Stimulated activated CD8-positive, alpha-beta memory T cell treated with anti-CD3 and anti-CD28 coated beads, Interleukin-15, amount 100 ng/mL, for 1 hour (primary cell): ENCODE results near the gene EED.
A peak's percentile ranks its signal among the peaks of the same experiment; 100 is the strongest.
"Not testable (repeated sequence)": the region's sequence is repeated elsewhere in the genome, so short reads cannot be mapped to it uniquely, and the experiment has no call there.

Experiments
- DNase-seq: peaks from one replicate; pipeline ENCODE4 v3.0.0-alpha.2; 2020; ENCODE audit warnings: low read depth

EED gene

DNA sequence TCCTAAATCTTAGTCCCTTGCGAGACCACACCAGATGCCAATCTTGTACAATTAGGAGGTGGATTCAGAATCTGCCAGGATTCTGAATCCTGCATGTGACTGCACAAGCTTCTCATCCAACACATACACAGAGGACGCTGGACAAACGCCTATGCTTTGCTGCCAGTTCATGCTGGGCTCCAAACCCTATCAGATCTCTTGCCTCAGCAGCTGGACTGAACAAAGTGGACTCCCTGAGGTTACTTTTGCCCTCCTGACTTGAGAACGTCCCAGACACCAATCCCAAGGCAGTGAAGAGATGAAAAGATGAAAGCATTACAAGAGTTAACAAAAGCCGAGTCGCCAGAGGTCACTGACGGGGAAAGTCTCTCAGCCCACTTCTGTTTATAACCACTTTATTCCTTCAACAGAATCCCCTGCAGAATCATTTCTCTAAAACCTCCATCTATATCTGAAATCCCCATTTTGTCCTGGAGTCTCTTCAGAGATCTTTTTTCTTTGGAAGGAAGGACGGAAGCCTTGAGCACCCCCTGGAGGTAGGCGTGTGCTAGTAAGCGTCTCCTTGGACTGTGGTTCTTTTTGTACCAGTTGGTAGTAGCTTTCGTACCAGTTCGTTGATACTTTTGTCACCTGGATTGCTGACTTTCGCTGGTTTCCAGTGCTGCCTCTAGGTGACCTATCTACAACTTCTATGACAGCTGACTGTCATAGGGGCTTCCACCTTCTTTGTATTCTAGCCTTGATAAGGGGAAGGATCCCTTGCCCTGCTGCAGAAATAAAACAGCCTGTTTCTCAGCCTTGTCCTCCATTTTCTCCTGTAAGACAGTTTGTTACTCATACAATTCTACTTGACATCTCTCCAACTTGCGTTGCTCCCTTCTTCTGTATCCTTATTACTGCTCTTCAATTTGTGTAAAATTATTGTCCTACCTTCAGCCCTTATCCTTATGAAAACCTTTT, 26.1 kb upstream of the EED start:
- peak; percentile 30 for DNase-seq

DNA sequence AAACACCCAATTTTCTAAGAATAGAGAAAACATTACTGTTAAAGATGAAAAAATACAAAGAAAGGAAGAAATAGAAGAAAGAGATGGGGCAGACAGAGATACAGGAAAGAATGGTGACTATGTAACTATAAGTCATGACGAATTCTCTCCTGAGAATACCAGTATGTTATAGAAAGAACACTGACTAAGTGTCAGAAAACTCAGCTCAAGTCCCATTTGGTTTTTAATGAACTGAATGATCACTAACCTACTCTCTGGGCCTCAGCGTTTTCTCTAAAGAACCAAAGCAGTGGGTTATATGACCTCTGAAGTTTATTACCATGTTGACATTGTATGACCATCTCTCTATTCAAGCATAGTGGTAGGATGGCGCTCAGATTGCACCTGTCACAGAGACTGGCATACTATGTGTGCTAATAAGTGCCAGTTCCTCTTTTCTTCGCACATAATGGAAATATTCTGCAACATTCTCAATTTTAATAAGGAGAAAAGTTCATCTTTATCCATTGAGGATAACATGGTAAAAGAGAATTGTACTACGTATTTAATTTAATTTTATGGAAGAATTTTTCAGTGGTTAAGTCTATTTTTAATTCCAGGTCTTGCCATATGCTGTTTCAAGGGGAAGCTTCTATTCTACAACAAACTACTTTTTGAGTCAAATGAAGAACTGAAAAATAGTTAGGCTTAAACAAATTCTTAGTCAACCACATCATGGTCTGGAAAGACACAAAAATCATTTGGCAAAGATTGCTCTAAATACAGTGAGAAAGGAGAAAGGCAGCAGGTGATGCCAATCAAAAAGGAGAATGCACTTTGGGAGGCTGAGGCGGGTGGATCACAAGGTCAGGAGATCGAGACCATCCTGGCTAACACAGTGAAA, 25.0 kb upstream of the EED start:
- DNase-seq, result no peak

GRCh38 chr11:86220653-86221052, 23.9 kb upstream of the EED start:
- DNase-seq, result no peak

DNA sequence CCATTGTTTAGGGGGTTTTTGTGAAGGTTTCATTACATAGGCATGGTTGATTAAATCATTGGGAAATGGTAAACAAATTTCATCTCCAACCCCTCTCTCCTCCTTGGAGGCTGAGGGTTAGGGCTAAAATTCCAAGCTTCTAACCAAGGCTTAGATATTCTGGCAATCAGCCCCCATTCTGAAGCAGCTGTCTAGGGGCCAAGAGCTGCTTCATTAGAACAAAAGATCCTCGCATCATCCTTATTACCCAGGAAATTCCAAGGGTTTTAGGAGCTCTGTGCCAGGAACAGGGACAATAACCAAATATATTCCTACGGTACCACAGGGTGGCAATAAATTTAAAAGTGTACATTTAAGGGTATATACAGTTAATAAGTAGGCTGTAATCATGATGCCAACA, 22.5 kb upstream of the EED start:
- no peak for DNase-seq

DNA sequence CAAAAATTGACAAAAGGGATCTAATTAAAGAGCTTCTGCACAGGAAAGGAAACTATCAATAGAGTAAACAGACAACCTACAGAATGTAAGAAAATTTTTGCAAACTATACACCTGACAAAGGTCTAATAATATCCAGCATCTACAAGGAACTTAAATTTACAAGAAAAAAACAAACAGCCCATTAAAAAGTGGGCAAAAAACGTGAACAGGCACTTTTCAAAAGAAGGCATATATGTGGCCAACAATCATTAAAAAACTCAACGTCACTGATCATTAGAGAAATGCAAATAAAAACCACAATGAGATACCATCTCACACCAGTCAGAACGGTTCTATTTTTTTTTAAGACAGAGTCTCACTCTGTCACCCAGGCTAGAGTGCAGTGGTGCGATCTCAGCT, 20.0 kb upstream of the EED start:
- DNase-seq, result not testable (repeated sequence)

GRCh38 chr11:86225344-86225743, 19.2 kb upstream of the EED start:
- DNase-seq, result not testable (repeated sequence)

GRCh38 chr11:86228269-86229038, 16.1 kb upstream of the EED start:
- no peak for DNase-seq

- not testable (repeated sequence) for DNase-seq
Measured at GRCh38 chr11:86229039-86229330, 15.6 kb upstream of the EED start.

DNA sequence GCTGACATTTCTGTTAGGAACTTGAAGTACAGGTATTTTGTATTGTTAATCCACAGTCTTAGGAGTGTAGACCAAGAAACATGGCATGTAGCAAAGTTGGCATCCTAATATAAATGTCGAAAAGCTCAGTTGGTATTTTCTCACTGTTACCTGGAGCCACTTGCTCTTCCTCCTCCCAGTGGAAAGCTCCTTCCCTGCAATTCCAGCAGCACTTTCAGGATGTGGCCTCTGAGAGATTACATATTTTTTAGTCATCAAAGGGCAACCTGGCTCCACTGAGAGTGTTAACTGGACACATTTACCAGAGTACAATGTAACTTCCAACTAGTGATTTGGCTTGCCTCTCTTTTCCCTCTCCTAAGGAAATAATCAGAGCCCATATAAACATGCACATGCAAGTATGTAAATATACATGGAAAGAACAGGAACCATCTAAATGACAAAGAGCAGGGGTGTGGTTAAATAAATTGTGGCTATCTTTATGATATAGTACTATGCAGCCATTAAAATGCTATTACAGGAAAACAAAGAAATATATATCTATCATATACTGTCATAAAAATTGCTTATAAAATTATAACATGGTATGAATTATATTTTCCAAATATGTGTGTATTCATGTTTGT, 14.3 kb upstream of the EED start:
- no peak for DNase-seq

DNA sequence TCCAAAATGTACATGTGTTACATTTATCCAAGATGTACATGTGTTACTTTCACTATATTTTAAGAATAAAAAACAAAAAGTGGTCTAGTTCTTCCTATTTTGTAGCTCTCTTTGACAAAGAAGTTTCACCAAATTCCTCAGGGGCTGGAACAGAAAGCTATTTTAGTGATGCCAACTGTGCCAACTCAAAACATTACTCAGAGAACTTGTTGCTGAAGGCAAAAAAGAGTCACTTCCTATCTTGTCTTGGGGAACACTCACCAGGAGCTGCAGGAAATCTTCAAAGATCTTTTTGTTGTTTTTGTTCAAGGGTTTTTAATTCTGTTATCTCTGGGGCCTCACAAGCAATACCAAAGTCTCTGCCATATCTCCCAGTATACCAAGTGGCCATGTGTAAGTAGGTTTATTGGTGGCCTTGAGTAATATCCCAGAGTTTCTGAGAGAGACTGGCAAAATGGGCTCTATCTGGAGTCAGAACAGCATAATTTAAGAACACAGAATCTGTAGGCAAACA, 13.6 kb upstream of the EED start:
- DNase-seq, result no peak

GRCh38 chr11:86232556-86232955, 12.0 kb upstream of the EED start:
- no peak for DNase-seq

GRCh38 chr11:86234831-86235461, 9.6 kb upstream of the EED start:
- no peak for DNase-seq

GRCh38 chr11:86237267-86237804, 7.2 kb upstream of the EED start:
- no peak for DNase-seq

- DNase-seq, result no peak
Measured at GRCh38 chr11:86240164-86240563, 4.4 kb upstream of the EED start.

DNA sequence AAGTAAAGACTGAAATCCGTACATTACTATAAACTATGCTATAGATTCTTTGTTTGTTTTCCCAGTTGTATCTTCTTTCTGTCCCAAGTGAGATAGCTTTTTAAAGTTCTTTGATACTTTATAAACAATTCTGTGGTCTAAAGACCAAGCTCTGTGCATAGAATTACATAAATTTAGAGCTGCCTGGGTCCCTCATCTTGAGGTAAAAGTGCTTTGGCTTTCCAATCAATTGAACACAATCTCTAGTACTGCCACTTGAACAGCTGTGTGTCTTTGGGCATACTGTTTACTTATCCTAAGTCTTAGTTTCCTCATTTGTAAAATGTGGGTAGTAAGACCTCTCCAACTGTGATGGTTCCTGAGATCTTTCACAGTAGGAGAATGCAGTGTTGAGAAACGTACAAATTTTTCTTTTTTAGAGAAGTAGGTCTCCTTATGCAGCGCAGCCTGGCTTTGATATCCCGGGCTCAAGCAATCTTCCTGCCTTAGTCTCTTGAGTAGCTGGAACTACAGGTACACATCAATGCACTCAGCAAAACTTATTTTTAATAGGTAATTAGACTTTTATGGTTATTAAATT, 2.5 kb upstream of the EED start:
- DNase-seq, result no peak

GRCh38 chr11:86243396-86243795, 1.2 kb upstream of the EED start:
- no peak for DNase-seq

GRCh38 chr11:86244063-86244521, 461 bp upstream of the EED start:
- DNase-seq, result peak; percentile 74

- no peak for DNase-seq
Measured at GRCh38 chr11:86245369-86246292, 1.1 kb downstream of the EED start.

DNA sequence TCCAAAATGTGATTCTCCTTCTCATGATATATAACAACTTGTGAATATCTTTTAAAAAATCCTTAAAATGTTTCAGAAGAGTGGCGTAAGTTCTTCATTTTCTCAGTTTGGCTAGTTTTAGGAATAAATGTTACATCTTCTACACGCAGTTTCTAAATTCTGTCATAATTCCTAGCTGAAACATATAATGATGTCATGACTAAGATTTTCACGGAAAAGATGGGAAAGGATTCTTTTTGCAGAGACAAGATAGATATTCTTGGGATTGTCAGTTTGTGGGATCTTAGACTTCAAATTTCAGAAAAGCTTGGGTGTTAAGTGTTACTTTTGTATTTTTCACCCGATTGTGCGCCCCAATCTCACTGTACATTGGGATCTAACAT, 1.7 kb downstream of the EED start:
- no peak for DNase-seq
